Embryonic facial prominence (tissue), 1 donor: ENCODE data around the gene CLDN20.

Experiments
- DNase-seq: peaks from one replicate; pipeline ENCODE4 v3.0.0-alpha.2; 2016; ENCODE audit errors: extremely low spot score

CLDN20 gene

GRCh38 chr6:155269765-155270164, 6.0 kb downstream of the CLDN20 start:
- DNase-seq = no peak

- DNase-seq = no peak
Observed at GRCh38 chr6:155270561-155271091, 6.8 kb downstream of the CLDN20 start.

DNA sequence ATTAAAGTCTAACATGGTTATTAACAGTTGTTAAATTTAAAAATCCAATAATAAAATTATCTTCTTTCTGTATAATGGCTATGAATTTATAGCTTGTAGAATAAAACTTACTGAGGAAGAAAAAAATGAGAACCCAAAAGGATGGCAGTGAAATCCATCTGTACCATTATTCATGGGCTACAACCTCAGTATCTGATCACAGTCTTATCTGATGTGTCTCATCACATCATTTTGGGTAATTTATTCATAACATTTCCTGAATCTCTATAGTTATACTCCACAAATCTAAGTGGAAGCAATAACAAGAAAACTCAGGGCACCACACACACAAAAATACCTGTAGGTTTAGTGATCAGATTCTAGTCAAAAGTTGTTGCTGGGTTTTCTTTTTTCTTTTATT, 7.3 kb downstream of the CLDN20 start:
- no peak for DNase-seq

GRCh38 chr6:155272353-155273232, 8.8 kb downstream of the CLDN20 start:
- no peak for DNase-seq

- no peak for DNase-seq
Observed at GRCh38 chr6:155273431-155273830, 9.6 kb downstream of the CLDN20 start.

DNA sequence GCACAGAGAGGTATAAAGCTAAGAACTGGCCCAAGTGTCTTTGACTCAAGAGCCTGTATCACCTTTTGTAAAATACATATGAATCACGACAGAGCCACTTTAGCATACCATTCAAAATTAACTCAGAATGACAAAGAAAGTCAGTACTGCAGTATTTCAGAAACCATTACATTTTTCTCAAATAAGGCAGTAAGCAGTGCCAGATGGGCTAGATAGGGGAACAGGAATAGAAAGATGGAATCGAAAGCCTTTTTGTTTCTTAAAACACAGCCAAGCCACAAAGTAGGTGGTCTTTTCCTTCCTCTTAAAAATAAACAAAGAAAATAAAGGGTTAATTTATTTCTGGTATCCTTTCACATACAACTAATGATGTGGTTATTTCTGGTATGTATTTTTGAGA, 10.3 kb downstream of the CLDN20 start:
- no peak for DNase-seq

GRCh38 chr6:155274533-155274932, 10.7 kb downstream of the CLDN20 start:
- DNase-seq = no peak

- no peak for DNase-seq
Observed at GRCh38 chr6:155275808-155276480, 12.1 kb downstream of the CLDN20 start.

DNA sequence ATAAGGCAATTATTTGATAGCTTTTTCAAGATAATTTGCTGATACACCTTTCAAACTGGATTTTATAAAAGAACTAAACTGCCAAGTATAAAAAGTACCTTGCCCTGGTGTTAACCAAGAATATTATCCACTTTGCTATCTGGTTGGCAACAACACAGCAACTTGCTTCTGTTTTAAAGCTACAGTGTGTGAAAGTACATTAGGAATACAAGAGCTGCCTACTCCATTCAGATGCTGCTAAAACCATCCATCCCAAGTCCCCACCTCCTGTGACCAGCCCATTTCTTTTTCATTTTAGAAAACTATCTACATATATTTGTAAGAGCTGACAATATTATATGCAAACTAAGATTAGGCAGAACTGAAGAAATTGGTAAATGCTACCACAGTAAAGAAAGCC, 12.8 kb downstream of the CLDN20 start:
- DNase-seq = no peak

- DNase-seq = no peak
Observed at GRCh38 chr6:155278319-155279049, 14.7 kb downstream of the CLDN20 start.

- DNase-seq = no peak
Observed at GRCh38 chr6:155284775-155285174, 21.0 kb downstream of the CLDN20 start.

DNA sequence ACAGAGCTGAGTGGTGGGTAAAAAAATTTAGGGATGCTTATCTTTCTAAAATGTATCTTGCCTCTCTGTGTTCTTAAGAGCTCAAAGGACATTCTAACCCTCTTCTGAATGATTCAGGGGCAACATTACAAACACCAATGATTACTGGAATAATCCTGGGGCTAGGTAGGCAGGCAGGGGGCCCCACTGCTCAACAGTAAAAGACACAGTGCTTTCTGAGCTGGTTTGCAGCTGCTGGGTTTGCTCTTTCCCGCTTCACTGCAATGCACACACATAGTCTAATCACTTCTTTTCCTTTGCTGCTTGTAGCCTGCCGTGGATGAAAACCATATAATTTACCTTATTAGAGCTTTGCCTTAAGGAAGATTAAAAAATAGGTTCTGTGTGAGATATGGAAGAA, 23.9 kb downstream of the CLDN20 start:
- no peak for DNase-seq

- no peak for DNase-seq
Observed at GRCh38 chr6:155290491-155290890, 26.7 kb downstream of the CLDN20 start.

DNA sequence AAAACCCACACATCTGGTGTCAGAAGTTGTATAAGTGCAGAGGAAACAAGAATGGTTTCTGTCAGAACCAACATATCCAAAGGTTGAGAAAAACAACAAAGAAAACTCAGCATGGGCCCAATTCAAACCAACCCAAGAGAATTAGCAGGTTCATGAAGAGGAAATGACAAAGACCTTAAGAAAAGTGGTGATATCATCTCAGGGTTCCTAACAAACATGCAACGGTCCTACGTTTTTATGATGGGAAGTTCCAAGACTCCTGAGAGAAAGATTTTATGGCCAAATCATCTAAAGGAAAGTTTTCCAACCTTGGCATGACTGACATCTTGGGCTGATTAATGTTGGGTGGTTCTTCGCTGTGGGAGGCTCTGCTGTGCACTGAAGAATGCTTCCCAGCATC, 27.5 kb downstream of the CLDN20 start:
- DNase-seq = no peak

DNA sequence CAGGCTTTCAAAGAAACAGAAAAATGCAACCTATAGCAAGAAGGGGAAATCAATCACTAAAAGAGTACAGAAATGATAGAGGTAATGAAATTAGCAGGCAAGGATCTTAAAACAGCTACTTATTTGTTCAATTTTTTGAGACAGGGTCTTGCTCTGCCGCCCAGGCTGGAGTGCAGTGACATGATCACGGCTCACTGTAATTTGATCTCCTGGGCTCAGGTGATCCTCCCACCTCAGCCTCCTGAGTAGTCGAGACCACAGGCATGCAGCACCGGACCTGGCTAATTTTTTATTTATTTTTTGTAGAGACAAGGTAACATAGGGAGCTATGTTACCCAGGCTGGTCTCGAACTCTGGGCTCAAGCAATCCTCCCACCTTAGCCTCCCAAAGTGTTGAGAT, 28.9 kb downstream of the CLDN20 start:
- DNase-seq = no peak

GRCh38 chr6:155297669-155298068, 33.9 kb downstream of the CLDN20 start:
- no peak for DNase-seq

DNA sequence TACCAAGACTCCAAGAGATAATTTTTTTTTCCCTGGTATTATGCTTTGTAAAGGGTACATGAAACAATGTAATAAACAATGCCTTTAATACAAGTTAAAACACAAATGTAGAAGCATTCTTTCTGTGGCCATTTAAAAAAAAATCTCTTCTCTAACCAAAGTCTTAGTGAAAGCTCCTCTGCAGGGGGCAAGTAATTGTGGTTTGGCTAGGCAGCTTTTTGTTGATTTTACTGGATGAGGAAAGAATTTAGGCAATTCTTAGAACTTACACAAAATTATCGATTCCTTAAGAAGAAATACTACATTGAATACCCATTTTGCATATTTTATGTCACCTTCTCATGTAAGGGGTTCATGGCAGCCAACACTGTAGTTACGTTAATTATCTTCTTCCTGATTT, 38.1 kb downstream of the CLDN20 start:
- DNase-seq = no peak

GRCh38 chr6:155303361-155303870, 39.6 kb downstream of the CLDN20 start:
- DNase-seq = no peak

DNA sequence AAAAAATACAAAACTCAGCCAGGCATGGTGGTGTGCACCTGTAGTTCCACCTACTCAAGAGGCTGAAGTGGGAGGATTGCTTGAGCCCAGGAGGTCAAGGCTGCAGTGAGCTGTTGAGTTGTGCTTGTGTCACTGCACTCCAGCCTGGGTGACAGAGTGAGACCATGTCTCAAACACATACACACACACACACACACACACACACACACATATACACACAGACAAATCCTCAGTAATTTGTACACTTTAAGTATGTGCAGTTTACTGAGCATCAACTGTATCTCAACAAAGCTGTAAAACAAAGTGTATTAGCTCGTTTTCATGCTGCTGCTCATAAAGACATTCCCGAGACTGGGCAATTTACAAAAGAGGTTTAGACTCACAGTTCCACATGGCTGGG, 43.1 kb downstream of the CLDN20 start:
- no peak for DNase-seq

DNA sequence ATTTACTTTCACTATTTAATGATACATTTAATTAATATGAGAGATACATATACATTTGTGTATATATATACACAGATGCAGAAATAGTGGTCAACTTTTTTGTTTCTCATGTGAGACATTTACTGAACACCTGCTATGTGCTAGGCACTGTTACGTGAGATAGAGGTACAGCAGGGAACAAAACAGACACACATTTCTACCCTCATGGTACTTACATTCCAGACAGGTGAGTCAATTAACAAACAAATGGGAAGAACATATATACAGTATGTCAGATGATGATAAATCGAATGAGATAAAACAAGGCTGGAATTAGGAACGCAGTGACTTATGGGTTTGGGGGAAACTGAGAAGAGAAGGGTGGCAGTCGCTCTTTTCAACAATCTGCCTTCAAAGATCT, 45.3 kb downstream of the CLDN20 start:
- no peak for DNase-seq

- DNase-seq = no peak
Observed at GRCh38 chr6:155310596-155310995, 46.8 kb downstream of the CLDN20 start.

GRCh38 chr6:155311086-155311485, 47.3 kb downstream of the CLDN20 start:
- no peak for DNase-seq
